SK-N-SH treated with all-trans-retinoic acid at 6 μM for 48 hours (cell line): ENCODE results near the gene WDR7.

Source experiments
- ARNTL ChIP-seq: fragments of 450-650 bp; formaldehyde crosslinking; IDR thresholded peaks from 2 replicates; pipeline ENCODE4 v1.5.0; 2020; ENCODE audit warnings: low read depth, mild to moderate bottlenecking, moderate library complexity, borderline replicate concordance
- SNAI2 ChIP-seq: fragments of 250-450 bp; sonication (Bioruptor Pico); IDR thresholded peaks from 2 replicates; pipeline ENCODE4 v1.5.0; 2020; ENCODE audit warnings: mild to moderate bottlenecking, moderate library complexity

DNA sequence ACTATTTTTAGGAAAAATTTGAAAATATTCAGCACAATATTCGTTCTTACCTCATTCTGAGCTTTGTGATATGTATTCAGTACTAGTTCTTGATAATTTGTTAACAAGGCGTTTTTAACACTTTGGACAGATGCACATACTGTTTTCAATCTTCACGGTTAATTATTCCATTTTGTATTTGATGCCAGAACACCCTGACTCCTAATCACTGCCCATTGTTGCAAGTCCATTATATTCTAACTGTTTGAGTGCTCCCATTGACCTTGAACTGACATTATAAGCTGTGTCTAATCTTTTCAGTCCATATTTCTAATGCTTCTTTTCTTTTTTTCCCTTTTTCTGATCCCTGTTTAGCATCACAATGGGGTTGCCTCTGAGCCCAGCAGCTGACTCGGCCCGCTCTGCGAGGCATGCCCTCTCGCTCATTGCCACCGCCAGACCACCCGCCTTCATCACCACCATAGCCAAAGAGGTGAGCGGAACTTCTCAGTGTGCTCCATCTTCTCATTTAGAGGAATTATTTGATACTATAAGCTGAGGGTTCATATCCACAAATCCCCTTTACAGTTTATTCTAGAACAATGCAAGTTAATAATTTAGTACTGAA, 284.4 kb downstream of the WDR7 start:
- TF ChIP-seq SNAI2 (CRISPR knock-in tag) (no peak), ARNTL (no peak)
